Measurements from ENCODE around the gene MAN1A2.
"Not testable (repeated sequence)": the region's sequence is repeated elsewhere in the genome, so short reads cannot be mapped to it uniquely, and the experiment has no call there.

Gene MAN1A2

GRCh38 chr1:117324357-117324756, 42.9 kb upstream of the MAN1A2 start:
- H3K4me3 ChIP-seq (replicated peaks; ENCODE audit: low read depth, low read length), result no peak overlapping the region
- no peaks in the 10 kb centered on the region; the same call in none of the 2 replicates for H3K27me3 ChIP-seq (replicated peaks; ENCODE audit: control insufficient read depth, insufficient read depth, low read length)
- TF ChIP-seq CTCF (IDR thresholded peaks at IDR 0.05; ENCODE audit: insufficient read depth, low read length, poor library complexity, severe bottlenecking), result no peak

GRCh38 chr1:117326035-117326434, 41.2 kb upstream of the MAN1A2 start:
- H3K36me3 ChIP-seq (ENCODE audit: control insufficient read depth, insufficient read depth, low read length); H3K27me3 ChIP-seq (replicated peaks; ENCODE audit: control insufficient read depth, insufficient read depth, low read length); H3K4me3 ChIP-seq (replicated peaks; ENCODE audit: low read depth, low read length); DNase-seq (ENCODE audit: extremely low read depth, insufficient read length): not testable (repeated sequence)

More at GRCh38 chr1:117324357-117324756, 42.9 kb upstream of the MAN1A2 start:
- no peak for DNase-seq (ENCODE audit: extremely low read depth, insufficient read length)
- no peaks in the 10 kb centered on the region for H3K36me3 ChIP-seq (ENCODE audit: control insufficient read depth, insufficient read depth, low read length)

GRCh38 chr1:117327011-117327410, 40.2 kb upstream of the MAN1A2 start:
- TF ChIP-seq CTCF (IDR thresholded peaks at IDR 0.05; ENCODE audit: insufficient read depth, low read length, poor library complexity, severe bottlenecking), result no peak
- DNase-seq (ENCODE audit: extremely low read depth, insufficient read length), result no peak
- Histone ChIP-seq H3K4me3 (replicated peaks; ENCODE audit: low read depth, low read length) (no peak overlapping the region), H3K27me3 (replicated peaks; ENCODE audit: control insufficient read depth, insufficient read depth, low read length) (no peaks in the 10 kb centered on the region; the same call in 1 of the 2 replicates), H3K36me3 (ENCODE audit: control insufficient read depth, insufficient read depth, low read length) (no peaks in the 10 kb centered on the region)

GRCh38 chr1:117335376-117336086, 31.7 kb upstream of the MAN1A2 start:
- DNase-seq (ENCODE audit: extremely low read depth, insufficient read length), result no peak
- TF ChIP-seq CTCF (IDR thresholded peaks at IDR 0.05; ENCODE audit: insufficient read depth, low read length, poor library complexity, severe bottlenecking), result no peak
- no peak overlapping the region for H3K4me3 ChIP-seq (replicated peaks; ENCODE audit: low read depth, low read length)

GRCh38 chr1:117336088-117336817, 31.0 kb upstream of the MAN1A2 start:
- no peaks in the 10 kb centered on the region; the same call in 1 of the 2 replicates for H3K27me3 ChIP-seq (replicated peaks; ENCODE audit: control insufficient read depth, insufficient read depth, low read length)
- no peaks in the 10 kb centered on the region for H3K36me3 ChIP-seq (ENCODE audit: control insufficient read depth, insufficient read depth, low read length)
- TF ChIP-seq CTCF (IDR thresholded peaks at IDR 0.05; ENCODE audit: insufficient read depth, low read length, poor library complexity, severe bottlenecking), result no peak
- DNase-seq (ENCODE audit: extremely low read depth, insufficient read length), result no peak
- no peak overlapping the region for H3K4me3 ChIP-seq (replicated peaks; ENCODE audit: low read depth, low read length)

More at GRCh38 chr1:117335376-117336086, 31.7 kb upstream of the MAN1A2 start:
- H3K36me3 ChIP-seq (ENCODE audit: control insufficient read depth, insufficient read depth, low read length), result no peaks in the 10 kb centered on the region
- no peaks in the 10 kb centered on the region; the same call in 1 of the 2 replicates for H3K27me3 ChIP-seq (replicated peaks; ENCODE audit: control insufficient read depth, insufficient read depth, low read length)

Data from GM06990 (cell line).